GM12873 (cell line): ENCODE data around the gene ATP1B1.

Experiments used
- CTCF ChIP-seq: IDR thresholded peaks from 2 replicates; pipeline ENCODE4 v1.5.1; 2012; ENCODE audit warnings: low read depth, mild to moderate bottlenecking, moderate library complexity, low read length, control low read depth; ENCODE audit not compliant: insufficient read depth; ENCODE audit errors: missing control alignments

ATP1B1 gene

GRCh38 chr1:169070958-169071357, 35.5 kb upstream of the ATP1B1 start:
- TF ChIP-seq CTCF, result no peak

- TF ChIP-seq CTCF, result no peak
Observed at GRCh38 chr1:169072945-169073725, 33.4 kb upstream of the ATP1B1 start.

- TF ChIP-seq CTCF, result no peak
Observed at GRCh38 chr1:169078163-169078883, 28.2 kb upstream of the ATP1B1 start.

GRCh38 chr1:169081503-169082123, 24.9 kb upstream of the ATP1B1 start:
- no peak for TF ChIP-seq CTCF

- no peak for TF ChIP-seq CTCF
Observed at GRCh38 chr1:169085911-169086310, 20.6 kb upstream of the ATP1B1 start.

GRCh38 chr1:169086603-169087455, 19.7 kb upstream of the ATP1B1 start:
- TF ChIP-seq CTCF, result no peak
